ENCODE data around the gene MTCH2. TPM values are rescaled to one million over a fixed set of nuclear protein-coding genes. Genes with fewer than 3 reads are reported as not detected.
"Not testable (repeated sequence)": the region's sequence is repeated elsewhere in the genome, so short reads cannot be mapped to it uniquely, and the experiment has no call there.

The MTCH2 gene
- polyA plus RNA-seq, 1 experiment, result 194 TPM

GRCh38 chr11:47667555-47667954 is 25.2 kb upstream of the MTCH2 start:
- CTCF ChIA-PET, result interaction anchor here (0.6 kb wide), 1 partner anchor 213 kb away, joined by 8 read pairs; no protein-coding TSS in a partner anchor
- no peak for DNase-seq (ENCODE audit: low read depth, low spot score)
- H3K9me3 ChIP-seq (ENCODE audit: control insufficient read depth, insufficient read depth, low read length), result no peaks in the 10 kb centered on the region

GRCh38 chr11:47667135-47667534 is 24.8 kb upstream of the MTCH2 start:
- POLR2A ChIA-PET, result no interaction called here
- no peak for DNase-seq (ENCODE audit: low read depth, low spot score)
- no peak for TF ChIP-seq CTCF (IDR thresholded peaks at IDR 0.05; ENCODE audit: low read depth, low read length)
- no peaks in the 10 kb centered on the region for H3K9me3 ChIP-seq (ENCODE audit: control insufficient read depth, insufficient read depth, low read length)
- no peak overlapping the region for H3K27ac ChIP-seq (ENCODE audit: low read depth, low read length)
- no peaks in the 10 kb centered on the region for H3K27me3 ChIP-seq (ENCODE audit: control insufficient read depth, insufficient read depth, low read length)
- CTCF ChIA-PET, result interaction anchor here (0.6 kb wide), 1 partner anchor 213 kb away, joined by 8 read pairs; no protein-coding TSS in a partner anchor
- no peak overlapping the region for H3K4me3 ChIP-seq (ENCODE audit: low read depth, low read length)

More at GRCh38 chr11:47667555-47667954, 25.2 kb upstream of the MTCH2 start:
- no peak overlapping the region for H3K27ac ChIP-seq (ENCODE audit: low read depth, low read length)
- no peaks in the 10 kb centered on the region for H3K27me3 ChIP-seq (ENCODE audit: control insufficient read depth, insufficient read depth, low read length)
- no peak for TF ChIP-seq CTCF (IDR thresholded peaks at IDR 0.05; ENCODE audit: low read depth, low read length)
- POLR2A ChIA-PET, result no interaction called here
- no peak overlapping the region for H3K4me3 ChIP-seq (ENCODE audit: low read depth, low read length)

GRCh38 chr11:47664936-47665335 is 22.6 kb upstream of the MTCH2 start:
- H3K4me3 ChIP-seq (ENCODE audit: low read depth, low read length); POLR2A ChIA-PET; H3K27ac ChIP-seq (ENCODE audit: low read depth, low read length); H3K9me3 ChIP-seq (ENCODE audit: control insufficient read depth, insufficient read depth, low read length); DNase-seq (ENCODE audit: low read depth, low spot score); H3K27me3 ChIP-seq (ENCODE audit: control insufficient read depth, insufficient read depth, low read length): not testable (repeated sequence)
- CTCF ChIA-PET, result interaction anchor here (0.6 kb wide), 2 partner anchors 8 to 46 kb away, joined by 3 read pairs; no protein-coding TSS in a partner anchor

GRCh38 chr11:47661245-47661644 is 18.9 kb upstream of the MTCH2 start:
- no peak overlapping the region for H3K27ac ChIP-seq (ENCODE audit: low read depth, low read length)
- no peak overlapping the region for H3K4me3 ChIP-seq (ENCODE audit: low read depth, low read length)
- TF ChIP-seq CTCF (IDR thresholded peaks at IDR 0.05; ENCODE audit: low read depth, low read length), result no peak
- POLR2A ChIA-PET, result no interaction called here
- no peaks in the 10 kb centered on the region for H3K9me3 ChIP-seq (ENCODE audit: control insufficient read depth, insufficient read depth, low read length)
- H3K27me3 ChIP-seq (ENCODE audit: control insufficient read depth, insufficient read depth, low read length), result no peaks in the 10 kb centered on the region
- DNase-seq (ENCODE audit: low read depth, low spot score), result no peak
- CTCF ChIA-PET, result no interaction called here

- Histone ChIP-seq H3K9me3 (ENCODE audit: control insufficient read depth, insufficient read depth, low read length) (no peaks in the 10 kb centered on the region), H3K27ac (ENCODE audit: low read depth, low read length) (no peak overlapping the region), H3K27me3 (ENCODE audit: control insufficient read depth, insufficient read depth, low read length) (no peaks in the 10 kb centered on the region), H3K4me3 (ENCODE audit: low read depth, low read length) (no peak overlapping the region)
- DNase-seq (ENCODE audit: low read depth, low spot score), result no peak
- ChIA-PET CTCF (no interaction called here), POLR2A (interaction anchor here (0.5 kb wide), 1 partner anchor 16 kb away, joined by 3 read pairs; no protein-coding TSS in a partner anchor)
- no peak for TF ChIP-seq CTCF (IDR thresholded peaks at IDR 0.05; ENCODE audit: low read depth, low read length)
These were observed 16.9 kb upstream of the MTCH2 start for GRCh38 chr11:47659276-47659675.
